ENCODE results near the gene GBX2. TPM values are rescaled to one million over a fixed set of nuclear protein-coding genes. Genes with fewer than 3 reads are reported as not detected.

GBX2 gene
- total RNA-seq, 1 experiment from 2014 or later, result 25.6 TPM

DNA sequence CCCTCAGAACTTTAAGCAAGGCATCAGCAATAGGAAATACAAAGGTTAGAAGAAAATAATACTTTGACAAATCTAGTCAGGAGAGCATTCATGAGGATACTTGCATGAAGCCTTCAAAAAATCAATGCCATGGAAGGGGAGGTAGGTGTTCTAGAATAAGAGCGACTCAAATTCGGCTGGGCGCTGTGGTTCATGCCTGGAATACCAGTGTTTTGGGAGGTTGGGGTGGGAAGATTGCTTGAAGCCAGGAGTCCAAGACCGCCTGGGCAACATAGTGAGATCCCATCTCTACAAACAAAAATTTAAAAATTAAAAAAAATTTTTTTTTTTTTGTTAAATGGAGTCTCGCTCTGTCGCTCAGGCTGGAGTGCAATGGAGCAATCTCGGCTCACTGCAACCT lies 21.8 kb downstream of the GBX2 start:
- peaks cover 11% of the 10 kb centered on the region for H3K9me3 Mint-ChIP-seq
- ATAC-seq, result no peak
- TF ChIP-seq GABPB1 (CRISPR knock-in tag; IDR thresholded peaks at IDR 0.05) (no peak), FOXK1 (CRISPR knock-in tag; IDR thresholded peaks at IDR 0.05) (no peak), CREB1 (CRISPR knock-in tag; IDR thresholded peaks at IDR 0.05) (no peak), NR3C1 (CRISPR knock-in tag; conservative IDR thresholded peaks at IDR 0.05; ENCODE audit: low read depth) (no peak), EMX1 (CRISPR knock-in tag; IDR thresholded peaks at IDR 0.05) (no peak), TEAD1 (CRISPR knock-in tag; IDR thresholded peaks at IDR 0.05) (no peak), JAZF1 (CRISPR knock-in tag; IDR thresholded peaks at IDR 0.05) (no peak), ZNF263 (CRISPR knock-in tag; IDR thresholded peaks at IDR 0.05; ENCODE audit: low read depth) (no peak)
- TF ChIP-seq, protein P1, sequence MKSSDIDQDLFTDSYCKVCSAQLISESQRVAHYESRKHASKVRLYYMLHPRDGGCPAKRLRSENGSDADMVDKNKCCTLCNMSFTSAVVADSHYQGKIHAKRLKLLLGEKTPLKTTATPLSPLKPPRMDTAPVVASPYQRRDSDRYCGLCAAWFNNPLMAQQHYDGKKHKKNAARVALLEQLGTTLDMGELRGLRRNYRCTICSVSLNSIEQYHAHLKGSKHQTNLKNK (CRISPR knock-in tag; IDR thresholded peaks at IDR 0.05), result no peak
- TF ChIP-seq, protein P2, sequence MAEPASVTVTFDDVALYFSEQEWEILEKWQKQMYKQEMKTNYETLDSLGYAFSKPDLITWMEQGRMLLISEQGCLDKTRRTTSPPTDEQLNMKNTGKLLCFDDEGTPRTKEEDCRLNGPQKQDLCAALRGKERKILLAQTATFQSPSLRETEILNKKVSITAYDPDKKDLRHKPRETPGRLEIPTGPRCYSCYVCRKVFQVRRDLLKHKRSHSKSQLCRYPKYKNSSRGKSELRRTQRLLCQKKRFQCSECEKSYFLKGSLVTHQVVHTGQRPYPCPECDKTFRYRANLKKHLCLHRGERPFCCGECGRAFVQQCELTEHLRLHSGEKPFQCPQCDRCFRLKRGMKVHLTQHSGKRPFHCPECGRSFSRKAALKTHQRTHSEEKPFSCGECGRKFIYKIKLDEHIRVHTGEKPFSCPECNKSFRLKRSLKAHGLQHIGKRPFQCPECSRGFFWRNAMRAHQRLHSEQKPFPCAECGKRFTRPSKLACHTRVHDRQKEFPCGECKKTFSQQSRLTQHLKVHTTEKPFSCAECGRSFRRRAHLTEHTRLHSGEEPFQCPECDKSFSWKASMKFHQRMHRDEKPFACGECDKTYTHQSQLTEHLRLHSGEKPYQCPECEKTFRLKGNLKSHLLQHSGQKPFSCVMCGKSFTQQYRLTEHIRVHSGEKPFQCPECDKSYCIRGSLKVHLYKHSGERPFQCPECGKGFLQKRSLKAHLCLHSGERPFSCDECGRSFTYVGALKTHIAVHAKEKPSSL (CRISPR knock-in tag; conservative IDR thresholded peaks at IDR 0.05), result no peak
- H3K4me3 Mint-ChIP-seq, result no peak overlapping the region
- CTCF ChIA-PET, result interaction anchor here (0.7 to 1.0 kb wide), 3 partner anchors 24 to 141 kb away, joined by 3 to 4 read pairs (median 3); no protein-coding TSS in a partner anchor
- POLR2A ChIA-PET, result no interaction called here
- H3K4me1 Mint-ChIP-seq, result peaks cover 12% of the 10 kb centered on the region
- H3K36me3 Mint-ChIP-seq, result no peaks in the 10 kb centered on the region; the same call in 1 of the 2 replicates
- peaks cover 16% of the 10 kb centered on the region for H3K27me3 Mint-ChIP-seq (ENCODE audit: low read depth)
- no peak for DNase-seq (ENCODE audit: low spot score)
- H3K27ac Mint-ChIP-seq, result no peak overlapping the region

DNA sequence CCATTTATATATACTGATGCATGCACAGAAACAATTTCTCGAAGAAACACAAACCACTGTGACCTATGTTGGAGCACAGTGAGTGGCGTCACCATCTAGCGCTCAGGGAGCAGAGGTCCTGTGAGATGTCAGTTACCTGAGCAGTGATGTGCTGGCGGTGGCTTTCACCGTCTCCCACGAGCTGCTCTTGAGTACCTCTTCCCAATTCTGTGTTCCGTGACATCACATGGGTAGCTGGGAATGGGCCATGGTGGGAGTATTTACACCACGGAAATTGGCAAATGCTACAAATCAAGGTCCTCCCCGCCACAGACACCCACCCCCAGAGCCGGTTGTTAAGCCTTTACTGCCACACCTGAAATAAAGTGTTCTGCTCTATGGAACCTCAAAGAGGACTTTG lies 24.4 kb downstream of the GBX2 start:
- ChIA-PET CTCF (interaction anchor here (0.7 to 2.9 kb wide), 25 partner anchors 10 to 364 kb away, joined by 3 to 20 read pairs (median 3); partner anchors contain the start of gene GBX2), POLR2A (no interaction called here)
- H3K27ac Mint-ChIP-seq, result no peak overlapping the region
- no peaks in the 10 kb centered on the region for H3K36me3 Mint-ChIP-seq
- H3K4me1 Mint-ChIP-seq, result peaks cover 13% of the 10 kb centered on the region
- TF ChIP-seq, protein P3, sequence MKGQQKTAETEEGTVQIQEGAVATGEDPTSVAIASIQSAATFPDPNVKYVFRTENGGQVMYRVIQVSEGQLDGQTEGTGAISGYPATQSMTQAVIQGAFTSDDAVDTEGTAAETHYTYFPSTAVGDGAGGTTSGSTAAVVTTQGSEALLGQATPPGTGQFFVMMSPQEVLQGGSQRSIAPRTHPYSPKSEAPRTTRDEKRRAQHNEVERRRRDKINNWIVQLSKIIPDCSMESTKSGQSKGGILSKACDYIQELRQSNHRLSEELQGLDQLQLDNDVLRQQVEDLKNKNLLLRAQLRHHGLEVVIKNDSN (CRISPR knock-in tag; IDR thresholded peaks at IDR 0.05), result no peak
- TF ChIP-seq, protein P4, sequence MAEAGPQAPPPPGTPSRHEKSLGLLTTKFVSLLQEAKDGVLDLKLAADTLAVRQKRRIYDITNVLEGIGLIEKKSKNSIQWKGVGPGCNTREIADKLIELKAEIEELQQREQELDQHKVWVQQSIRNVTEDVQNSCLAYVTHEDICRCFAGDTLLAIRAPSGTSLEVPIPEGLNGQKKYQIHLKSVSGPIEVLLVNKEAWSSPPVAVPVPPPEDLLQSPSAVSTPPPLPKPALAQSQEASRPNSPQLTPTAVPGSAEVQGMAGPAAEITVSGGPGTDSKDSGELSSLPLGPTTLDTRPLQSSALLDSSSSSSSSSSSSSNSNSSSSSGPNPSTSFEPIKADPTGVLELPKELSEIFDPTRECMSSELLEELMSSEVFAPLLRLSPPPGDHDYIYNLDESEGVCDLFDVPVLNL (CRISPR knock-in tag; IDR thresholded peaks at IDR 0.05; ENCODE audit: borderline replicate concordance, low read depth), result no peak
- TF ChIP-seq TEAD4 (CRISPR knock-in tag; IDR thresholded peaks at IDR 0.05) (no peak), TP53 (CRISPR knock-in tag; IDR thresholded peaks at IDR 0.05) (no peak), FOXP1 (CRISPR knock-in tag; IDR thresholded peaks at IDR 0.05; ENCODE audit: borderline replicate concordance) (no peak), PRRX2 (CRISPR knock-in tag; IDR thresholded peaks at IDR 0.05) (no peak), ZNF396 (CRISPR knock-in tag; IDR thresholded peaks at IDR 0.05; ENCODE audit: borderline replicate concordance) (no peak), JUN (CRISPR knock-in tag; IDR thresholded peaks at IDR 0.05) (no peak), TEAD1 (CRISPR knock-in tag; IDR thresholded peaks at IDR 0.05) (no peak), NFATC4 (CRISPR knock-in tag; IDR thresholded peaks at IDR 0.05) (no peak), ZNF671 (CRISPR knock-in tag; IDR thresholded peaks at IDR 0.05) (no peak)
- TF ChIP-seq, protein P5, sequence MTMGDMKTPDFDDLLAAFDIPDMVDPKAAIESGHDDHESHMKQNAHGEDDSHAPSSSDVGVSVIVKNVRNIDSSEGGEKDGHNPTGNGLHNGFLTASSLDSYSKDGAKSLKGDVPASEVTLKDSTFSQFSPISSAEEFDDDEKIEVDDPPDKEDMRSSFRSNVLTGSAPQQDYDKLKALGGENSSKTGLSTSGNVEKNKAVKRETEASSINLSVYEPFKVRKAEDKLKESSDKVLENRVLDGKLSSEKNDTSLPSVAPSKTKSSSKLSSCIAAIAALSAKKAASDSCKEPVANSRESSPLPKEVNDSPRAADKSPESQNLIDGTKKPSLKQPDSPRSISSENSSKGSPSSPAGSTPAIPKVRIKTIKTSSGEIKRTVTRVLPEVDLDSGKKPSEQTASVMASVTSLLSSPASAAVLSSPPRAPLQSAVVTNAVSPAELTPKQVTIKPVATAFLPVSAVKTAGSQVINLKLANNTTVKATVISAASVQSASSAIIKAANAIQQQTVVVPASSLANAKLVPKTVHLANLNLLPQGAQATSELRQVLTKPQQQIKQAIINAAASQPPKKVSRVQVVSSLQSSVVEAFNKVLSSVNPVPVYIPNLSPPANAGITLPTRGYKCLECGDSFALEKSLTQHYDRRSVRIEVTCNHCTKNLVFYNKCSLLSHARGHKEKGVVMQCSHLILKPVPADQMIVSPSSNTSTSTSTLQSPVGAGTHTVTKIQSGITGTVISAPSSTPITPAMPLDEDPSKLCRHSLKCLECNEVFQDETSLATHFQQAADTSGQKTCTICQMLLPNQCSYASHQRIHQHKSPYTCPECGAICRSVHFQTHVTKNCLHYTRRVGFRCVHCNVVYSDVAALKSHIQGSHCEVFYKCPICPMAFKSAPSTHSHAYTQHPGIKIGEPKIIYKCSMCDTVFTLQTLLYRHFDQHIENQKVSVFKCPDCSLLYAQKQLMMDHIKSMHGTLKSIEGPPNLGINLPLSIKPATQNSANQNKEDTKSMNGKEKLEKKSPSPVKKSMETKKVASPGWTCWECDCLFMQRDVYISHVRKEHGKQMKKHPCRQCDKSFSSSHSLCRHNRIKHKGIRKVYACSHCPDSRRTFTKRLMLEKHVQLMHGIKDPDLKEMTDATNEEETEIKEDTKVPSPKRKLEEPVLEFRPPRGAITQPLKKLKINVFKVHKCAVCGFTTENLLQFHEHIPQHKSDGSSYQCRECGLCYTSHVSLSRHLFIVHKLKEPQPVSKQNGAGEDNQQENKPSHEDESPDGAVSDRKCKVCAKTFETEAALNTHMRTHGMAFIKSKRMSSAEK (CRISPR knock-in tag; IDR thresholded peaks at IDR 0.05; ENCODE audit: borderline replicate concordance), result no peak
- TF ChIP-seq, protein P2 (CRISPR knock-in tag; conservative IDR thresholded peaks at IDR 0.05), result no peak
- TF ChIP-seq, protein P6, sequence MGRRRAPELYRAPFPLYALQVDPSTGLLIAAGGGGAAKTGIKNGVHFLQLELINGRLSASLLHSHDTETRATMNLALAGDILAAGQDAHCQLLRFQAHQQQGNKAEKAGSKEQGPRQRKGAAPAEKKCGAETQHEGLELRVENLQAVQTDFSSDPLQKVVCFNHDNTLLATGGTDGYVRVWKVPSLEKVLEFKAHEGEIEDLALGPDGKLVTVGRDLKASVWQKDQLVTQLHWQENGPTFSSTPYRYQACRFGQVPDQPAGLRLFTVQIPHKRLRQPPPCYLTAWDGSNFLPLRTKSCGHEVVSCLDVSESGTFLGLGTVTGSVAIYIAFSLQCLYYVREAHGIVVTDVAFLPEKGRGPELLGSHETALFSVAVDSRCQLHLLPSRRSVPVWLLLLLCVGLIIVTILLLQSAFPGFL (CRISPR knock-in tag; IDR thresholded peaks at IDR 0.05; ENCODE audit: borderline replicate concordance), result no peak
- peaks cover 6% of the 10 kb centered on the region for H3K27me3 Mint-ChIP-seq (ENCODE audit: low read depth)
- no peak overlapping the region for H3K4me3 Mint-ChIP-seq
- ATAC-seq, result no peak
- no peak for DNase-seq (ENCODE audit: low spot score)
- H3K9me3 Mint-ChIP-seq, result no peaks in the 10 kb centered on the region

All from WTC11 (cell line).